Sigmoid colon (tissue), 7 donors: ENCODE results near the gene SLC6A19. TPM values are rescaled to one million over a fixed set of nuclear protein-coding genes. Genes with fewer than 3 reads are reported as not detected.

ENCODE experiments used
- DNase-seq: peaks from one replicate; pipeline ENCODE4 v3.0.0-alpha.2; 2019
- H3K27ac ChIP-seq, 4 donors: fragments of 200-600 bp; sonication (generic); one replicate each; pipeline ENCODE4 v1.5.1; 2016 to 2019; ENCODE audit warnings: mild to moderate bottlenecking in 1 of 4
- H3K27me3 ChIP-seq, 3 donors: fragments of 200-600 bp; sonication (generic); one replicate each; pipeline ENCODE4 v1.5.1; 2019; ENCODE audit warnings: mild to moderate bottlenecking in 1 of 3
- H3K36me3 ChIP-seq, 4 donors: fragments of 200-600 bp; sonication (generic); one replicate each; pipeline ENCODE4 v1.5.1; 2016 to 2019
- H3K4me1 ChIP-seq, 4 donors: fragments of 200-600 bp; sonication (generic); one replicate each; pipeline ENCODE4 v1.5.1; 2017 to 2019
- H3K4me3 ChIP-seq, 4 donors: fragments of 200-600 bp; sonication (generic); one replicate each; pipeline ENCODE4 v1.5.1; 2017 to 2019; ENCODE audit warnings: mild to moderate bottlenecking in 2 of 4, moderate library complexity in 1 of 4
- H3K9me3 ChIP-seq, 4 donors: fragments of 200-600 bp in 3 of 4; sonication (generic) in 3 of 4; one replicate each; pipeline versions ENCODE4 v1.5.1 to v1.6.1; 2013 to 2019
- EP300 ChIP-seq, 4 donors: sonication (generic); formaldehyde crosslinking; IDR thresholded peaks; one replicate each; pipeline ENCODE4 v1.6.1; 2017; ENCODE audit warnings: antibody characterized with exemption in 4 of 4
- POLR2A ChIP-seq, 2 donors: fragments of 450-650 bp; IDR thresholded peaks; one replicate each; pipeline ENCODE4 v1.6.1; 2016; ENCODE audit warnings: antibody characterized with exemption in 2 of 2, mild to moderate bottlenecking in 2 of 2, moderate library complexity in 2 of 2
- POLR2AphosphoS5 ChIP-seq, 4 donors: sonication (generic); formaldehyde crosslinking; IDR thresholded peaks; one replicate each; pipeline ENCODE4 v1.6.1; 2017; ENCODE audit warnings: antibody characterized with exemption in 4 of 4
- WGBS, 2 donors: extraction: QIAGEN DNeasy Blood & Tissue Kit; methylation state at CpG; one replicate each; pipeline ENCODE4 v1.1.7; 2013; 5-methylcytosine and 5-hydroxymethylcytosine counted together
- intact Hi-C: fragments of 100-400 bp; cut with DNase I; formaldehyde crosslinking; loops from one replicate; pipeline ENCODE4 v1.15.1; 2023
- polyA plus RNA-seq, 3 donors: library from polyadenylated mRNA; stranded (reverse); fragments of 200-250 nt; gene quantifications; one replicate each; pipeline ENCODE4 v1.2.3, GENCODE V29; 2013
- total RNA-seq, 4 donors: library from RNA; depleted of rRNA; stranded (reverse); fragments of >200 nt; gene quantifications; one replicate each; pipeline ENCODE4 v1.1.0, GENCODE V29; 2016
- TF ChIP-seq, protein P1 (sequence below), 4 experiments: fragments of 450-650 bp in 3 of 4; fragments of 200-600 bp in 1 of 4; IDR thresholded peaks; one replicate each; pipeline ENCODE4 v1.5.1; 2016 to 2019; ENCODE audit warnings: antibody characterized with exemption in 4 of 4, mild to moderate bottlenecking in 3 of 4, moderate library complexity in 2 of 4
- donor health status: healthy with polysubstance abuse.
- donor health status: Bipolar disorder and iron deficiency.
- donor health status: healthy.

The SLC6A19 gene
- total and polyA plus RNA-seq, 7 donors: 0.80 to 6.6 (median 0.92) TPM; not detected in 4

DNA sequence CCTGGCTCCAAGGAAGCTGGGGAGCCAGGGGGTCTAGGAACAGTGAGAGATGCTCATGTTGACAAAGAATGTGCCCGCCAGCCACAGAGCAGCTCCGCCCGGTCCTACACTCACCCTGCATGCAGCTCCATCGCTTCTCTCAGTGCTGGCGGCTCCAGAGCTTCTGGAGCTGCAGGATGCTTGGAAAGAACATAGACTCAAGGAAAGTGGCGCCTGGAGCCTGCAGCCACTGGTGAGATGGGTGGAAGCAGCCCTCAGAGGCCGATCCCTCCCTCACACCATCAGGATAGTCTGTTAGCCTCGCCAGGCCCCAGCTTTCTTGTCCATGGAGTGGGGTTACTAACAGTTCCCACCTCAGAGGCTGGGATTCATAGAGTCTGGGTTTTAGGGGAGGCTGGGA, 26.4 kb upstream of the SLC6A19 start:
- DNase-seq: no peak
- Histone ChIP-seq H3K9me3 (no peaks in the 10 kb centered on the region), H3K27me3 (no peaks in the 10 kb centered on the region), H3K4me1 (peaks cover 0 to 4% (median 0%) of the 10 kb centered on the region in 4 donors), H3K27ac (no peak overlapping the region), H3K36me3 (no peaks in the 10 kb centered on the region), H3K4me3 (no peak overlapping the region)
- TF ChIP-seq, protein P1, sequence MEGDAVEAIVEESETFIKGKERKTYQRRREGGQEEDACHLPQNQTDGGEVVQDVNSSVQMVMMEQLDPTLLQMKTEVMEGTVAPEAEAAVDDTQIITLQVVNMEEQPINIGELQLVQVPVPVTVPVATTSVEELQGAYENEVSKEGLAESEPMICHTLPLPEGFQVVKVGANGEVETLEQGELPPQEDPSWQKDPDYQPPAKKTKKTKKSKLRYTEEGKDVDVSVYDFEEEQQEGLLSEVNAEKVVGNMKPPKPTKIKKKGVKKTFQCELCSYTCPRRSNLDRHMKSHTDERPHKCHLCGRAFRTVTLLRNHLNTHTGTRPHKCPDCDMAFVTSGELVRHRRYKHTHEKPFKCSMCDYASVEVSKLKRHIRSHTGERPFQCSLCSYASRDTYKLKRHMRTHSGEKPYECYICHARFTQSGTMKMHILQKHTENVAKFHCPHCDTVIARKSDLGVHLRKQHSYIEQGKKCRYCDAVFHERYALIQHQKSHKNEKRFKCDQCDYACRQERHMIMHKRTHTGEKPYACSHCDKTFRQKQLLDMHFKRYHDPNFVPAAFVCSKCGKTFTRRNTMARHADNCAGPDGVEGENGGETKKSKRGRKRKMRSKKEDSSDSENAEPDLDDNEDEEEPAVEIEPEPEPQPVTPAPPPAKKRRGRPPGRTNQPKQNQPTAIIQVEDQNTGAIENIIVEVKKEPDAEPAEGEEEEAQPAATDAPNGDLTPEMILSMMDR (IDR thresholded peaks at IDR 0.05): no peak
- TF ChIP-seq EP300 (IDR thresholded peaks at IDR 0.05) (no peak), POLR2AphosphoS5 (IDR thresholded peaks at IDR 0.05) (no peak), POLR2A (IDR thresholded peaks at IDR 0.05) (no peak)
- 92 to 93% methylated on average over 8 of the region's 8 CpGs for WGBS, 2 donors
- intact Hi-C loops: no loop called here

DNA sequence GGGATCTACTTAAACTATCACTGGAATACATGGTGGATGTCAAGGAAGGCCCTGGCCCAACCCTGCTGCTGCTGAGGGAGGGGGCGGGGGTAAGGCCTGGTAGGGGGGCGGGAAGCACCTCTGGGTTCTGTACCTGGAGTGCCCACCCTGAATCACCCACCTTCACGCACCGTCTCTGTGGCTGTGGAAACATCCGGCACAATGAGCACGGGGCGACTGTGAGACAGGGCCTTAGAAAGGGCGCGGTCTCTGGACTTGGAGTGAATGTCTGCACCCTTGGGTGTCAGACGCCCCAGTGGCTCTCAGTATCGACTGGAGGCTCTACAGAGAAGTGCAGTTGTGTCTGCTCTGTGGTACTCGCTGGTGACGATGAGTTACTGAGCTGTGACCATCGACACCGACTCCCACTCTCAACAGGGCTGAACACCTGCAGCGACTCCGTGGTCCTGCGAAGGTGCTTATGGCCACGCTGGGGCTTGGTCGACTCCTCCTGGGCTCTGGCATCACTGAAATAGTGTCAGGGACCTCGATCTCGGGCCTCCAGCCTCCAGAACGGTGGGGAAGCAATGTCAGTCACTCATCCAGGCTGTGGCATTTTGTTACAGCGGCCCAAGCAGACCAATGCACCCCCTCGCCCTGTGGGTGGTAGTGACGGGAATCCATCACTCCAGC, 25.5 kb upstream of the SLC6A19 start:
- intact Hi-C loops: no loop called here
- TF ChIP-seq, protein P1 (IDR thresholded peaks at IDR 0.05): no peak
- TF ChIP-seq POLR2AphosphoS5 (IDR thresholded peaks at IDR 0.05) (no peak), POLR2A (IDR thresholded peaks at IDR 0.05) (no peak), EP300 (IDR thresholded peaks at IDR 0.05) (no peak)
- WGBS, 2 donors: 93 to 94% methylated on average over 26 of the region's 26 CpGs
- Histone ChIP-seq H3K4me3 (no peak overlapping the region), H3K9me3 (no peaks in the 10 kb centered on the region), H3K36me3 (no peaks in the 10 kb centered on the region), H3K27ac (no peak overlapping the region), H3K27me3 (no peaks in the 10 kb centered on the region), H3K4me1 (peaks cover 0 to 4% (median 0%) of the 10 kb centered on the region in 4 donors)
- no peak for DNase-seq

DNA sequence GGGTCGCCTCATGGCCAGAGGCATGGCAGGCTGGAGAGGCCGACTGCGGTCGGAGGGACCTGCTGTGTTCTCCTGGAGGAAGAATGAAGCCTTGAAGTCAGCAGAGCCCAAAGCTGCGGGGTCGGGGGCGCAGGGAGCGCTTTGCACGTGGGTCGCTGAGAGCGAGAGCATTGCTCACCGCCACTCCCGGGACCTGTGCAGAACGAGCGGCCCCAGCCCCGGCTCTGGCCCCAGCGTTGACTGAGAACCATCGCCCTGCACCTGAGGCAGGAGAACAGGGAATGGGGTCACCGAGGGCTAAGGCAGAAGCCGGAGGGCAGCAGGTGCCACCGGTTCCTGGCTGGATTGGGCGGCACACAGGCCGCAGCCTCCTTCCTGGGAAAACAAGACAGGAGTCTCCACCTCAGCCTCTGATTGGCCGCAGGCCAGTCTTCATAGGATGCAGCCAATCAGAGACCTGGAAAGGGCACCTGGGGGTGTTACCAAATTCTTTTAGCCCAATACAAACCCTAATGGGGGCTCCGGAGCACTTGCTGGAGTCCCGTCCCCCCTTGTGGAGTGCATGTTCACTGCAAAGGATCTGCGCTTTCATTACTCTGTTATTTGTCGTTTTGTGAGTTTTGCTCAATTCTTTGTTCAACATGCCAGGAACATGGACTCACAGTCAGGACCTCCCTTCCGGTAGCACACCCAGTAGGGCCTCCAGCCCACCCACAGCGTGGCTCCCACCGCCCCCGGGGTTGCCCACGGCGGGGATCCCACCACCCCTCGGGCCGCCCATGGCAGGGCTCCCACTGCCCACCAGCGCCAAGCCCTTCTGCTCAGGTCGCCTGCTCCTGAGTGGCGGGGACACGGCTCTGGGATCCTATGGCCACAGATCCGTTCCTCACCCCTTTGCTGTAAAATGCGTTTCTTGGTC, 24.7 kb upstream of the SLC6A19 start:
- Histone ChIP-seq H3K4me1 (peaks cover 0 to 4% (median 0%) of the 10 kb centered on the region in 4 donors), H3K36me3 (no peaks in the 10 kb centered on the region), H3K27ac (no peak overlapping the region), H3K9me3 (no peaks in the 10 kb centered on the region), H3K27me3 (peaks cover 0 to 5% (median 0%) of the 10 kb centered on the region in 3 donors), H3K4me3 (no peak overlapping the region)
- TF ChIP-seq EP300 (IDR thresholded peaks at IDR 0.05): no peak
- no peak for TF ChIP-seq POLR2AphosphoS5 (IDR thresholded peaks at IDR 0.05)
- TF ChIP-seq POLR2A (IDR thresholded peaks at IDR 0.05): no peak
- TF ChIP-seq, protein P1 (IDR thresholded peaks at IDR 0.05): no peak
- intact Hi-C loops: no loop called here
- WGBS, 2 donors: 90 to 93% methylated on average over 42 of the region's 42 CpGs
- DNase-seq: no peak

DNA sequence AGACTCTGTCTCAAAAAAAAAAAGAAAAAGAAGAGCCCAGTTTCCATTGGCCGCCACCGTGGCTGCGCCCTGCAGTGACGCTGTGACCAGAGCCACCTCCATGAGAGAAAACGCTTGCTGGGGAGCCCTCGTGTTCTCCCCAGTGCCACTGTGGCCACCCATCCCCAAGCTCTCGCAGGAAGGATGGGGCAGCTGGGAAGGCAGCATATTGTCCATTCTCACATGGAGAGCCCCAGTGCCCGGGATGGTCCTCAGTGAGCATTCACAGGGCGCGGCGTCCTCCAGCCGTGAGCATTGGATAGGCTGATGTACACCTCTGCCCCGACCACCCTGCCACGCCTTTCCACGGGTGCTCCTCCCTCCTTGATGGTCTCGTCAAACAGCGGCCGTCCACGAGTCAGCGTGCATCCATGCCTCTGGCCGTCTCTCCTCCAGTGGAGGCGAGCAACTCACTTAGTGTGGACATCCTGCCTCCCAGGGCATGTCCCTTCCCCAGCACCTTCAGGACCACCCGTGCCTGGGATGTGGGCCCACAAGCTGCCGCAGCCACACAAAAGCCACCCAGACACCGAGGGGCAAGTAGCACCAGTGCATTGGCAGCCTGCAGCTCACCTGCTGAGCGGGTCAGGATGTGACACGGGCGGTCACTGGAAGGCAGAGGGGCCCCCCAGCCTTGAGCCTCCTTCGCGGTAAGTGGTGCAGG, 23.4 kb upstream of the SLC6A19 start:
- TF ChIP-seq POLR2A (IDR thresholded peaks at IDR 0.05): no peak
- TF ChIP-seq POLR2AphosphoS5 (IDR thresholded peaks at IDR 0.05): no peak
- TF ChIP-seq EP300 (IDR thresholded peaks at IDR 0.05): no peak
- TF ChIP-seq, protein P1 (IDR thresholded peaks at IDR 0.05): no peak
- Histone ChIP-seq H3K9me3 (no peaks in the 10 kb centered on the region), H3K4me3 (no peak overlapping the region), H3K4me1 (peaks cover 0 to 4% (median 0%) of the 10 kb centered on the region in 4 donors), H3K27me3 (peaks cover 0 to 8% (median 0%) of the 10 kb centered on the region in 3 donors), H3K36me3 (no peaks in the 10 kb centered on the region), H3K27ac (no peak overlapping the region)
- intact Hi-C loops: no loop called here
- 85 to 87% methylated on average over 15 to 30 of the region's 30 CpGs for WGBS, 2 donors
- DNase-seq: no peak
